Measurements from ENCODE around the gene MYLK2.

- TF ChIP-seq, protein P1, sequence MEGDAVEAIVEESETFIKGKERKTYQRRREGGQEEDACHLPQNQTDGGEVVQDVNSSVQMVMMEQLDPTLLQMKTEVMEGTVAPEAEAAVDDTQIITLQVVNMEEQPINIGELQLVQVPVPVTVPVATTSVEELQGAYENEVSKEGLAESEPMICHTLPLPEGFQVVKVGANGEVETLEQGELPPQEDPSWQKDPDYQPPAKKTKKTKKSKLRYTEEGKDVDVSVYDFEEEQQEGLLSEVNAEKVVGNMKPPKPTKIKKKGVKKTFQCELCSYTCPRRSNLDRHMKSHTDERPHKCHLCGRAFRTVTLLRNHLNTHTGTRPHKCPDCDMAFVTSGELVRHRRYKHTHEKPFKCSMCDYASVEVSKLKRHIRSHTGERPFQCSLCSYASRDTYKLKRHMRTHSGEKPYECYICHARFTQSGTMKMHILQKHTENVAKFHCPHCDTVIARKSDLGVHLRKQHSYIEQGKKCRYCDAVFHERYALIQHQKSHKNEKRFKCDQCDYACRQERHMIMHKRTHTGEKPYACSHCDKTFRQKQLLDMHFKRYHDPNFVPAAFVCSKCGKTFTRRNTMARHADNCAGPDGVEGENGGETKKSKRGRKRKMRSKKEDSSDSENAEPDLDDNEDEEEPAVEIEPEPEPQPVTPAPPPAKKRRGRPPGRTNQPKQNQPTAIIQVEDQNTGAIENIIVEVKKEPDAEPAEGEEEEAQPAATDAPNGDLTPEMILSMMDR (IDR thresholded peaks at IDR 0.05): no peak
- no peak for TF ChIP-seq POLR2A (IDR thresholded peaks at IDR 0.05)
These were observed 6.9 kb downstream of the MYLK2 start for GRCh38 chr20:31826074-31826473.

Measured in lower leg skin (tissue), 3 donors.